Bronchial epithelial cell (primary cell): ENCODE data around the gene SLC13A5. TPM values are rescaled to one million over a fixed set of nuclear protein-coding genes. Genes with fewer than 3 reads are reported as not detected.
A peak's percentile ranks its signal among the peaks of the same experiment; 100 is the strongest.
"Not testable (repeated sequence)": the region's sequence is repeated elsewhere in the genome, so short reads cannot be mapped to it uniquely, and the experiment has no call there.

Experiments used
- DNase-seq: peaks from one replicate; pipeline ENCODE4 v3.0.0-alpha.2; 2010; ENCODE audit warnings: low read depth
- FAIRE-seq: peaks from 2 replicates; lab custom pipeline; 2011; peaks lifted over from hg19 to GRCh38; lab: Jason Lieb, UNC
- H3K27me3 ChIP-seq: 2 replicates; pipeline ENCODE4 v1.5.1; 2011; ENCODE audit warnings: low read length; ENCODE audit not compliant: control insufficient read depth, insufficient read depth
- H3K36me3 ChIP-seq: 2 replicates; pipeline ENCODE4 v1.5.1; 2011; ENCODE audit warnings: low read length; ENCODE audit not compliant: control insufficient read depth, insufficient read depth
- H3K4me3 ChIP-seq: 2 replicates; pipeline ENCODE4 v1.5.1; 2011; ENCODE audit warnings: mild to moderate bottlenecking, low read depth, low read length, control low read depth
- total RNA-seq: library from RNA; depleted of rRNA; stranded (reverse); fragments of >200 nt; gene quantifications from 2 replicates; pipeline ENCODE4 v1.2.1, GENCODE V29; 2014
- TF ChIP-seq, protein P1 (sequence below): IDR thresholded peaks from 2 replicates; pipeline ENCODE4 v1.5.1; 2011; ENCODE audit warnings: mild to moderate bottlenecking, moderate library complexity, low read length, control low read depth, inconsistent platforms; ENCODE audit not compliant: insufficient read depth, severe bottlenecking

Gene SLC13A5
- total RNA-seq, 1 donor from 2014 or later, result 0.53 TPM

DNA sequence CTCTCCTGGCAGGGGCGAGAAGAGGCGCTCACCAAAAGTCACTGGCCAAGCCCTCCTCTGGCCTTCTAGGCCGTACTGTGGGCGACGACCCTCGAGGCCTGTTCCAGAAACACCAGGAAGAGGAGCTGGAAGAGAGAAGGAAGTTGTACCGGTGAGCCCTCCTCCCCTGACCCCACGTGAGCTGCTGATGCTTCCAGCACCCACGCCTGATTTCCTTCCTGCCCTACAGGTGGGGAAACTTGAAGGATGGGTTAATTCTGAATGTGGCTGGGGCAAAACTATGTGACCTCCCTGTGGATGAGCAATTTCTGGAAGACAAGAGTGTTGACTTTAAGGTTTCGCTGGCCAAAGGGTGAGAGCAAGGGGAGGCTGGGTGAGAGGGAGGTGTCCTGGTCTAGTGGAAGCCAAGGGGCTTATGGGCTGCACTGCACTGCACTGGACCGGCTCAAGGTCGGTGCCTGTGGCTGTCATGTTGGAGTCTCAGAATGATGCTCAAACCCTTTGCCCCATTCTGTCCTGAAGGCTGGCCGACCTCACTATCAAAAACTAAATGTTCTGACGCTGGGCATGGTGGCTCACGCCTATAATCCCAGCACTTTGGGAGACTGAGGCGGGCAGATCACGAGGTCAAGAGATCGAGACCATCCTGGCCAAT lies 55.4 kb downstream of the SLC13A5 start:
- FAIRE-seq (peak; percentile 89), DNase-seq (no peak)
- no peaks in the 10 kb centered on the region for H3K36me3 ChIP-seq
- no peaks in the 10 kb centered on the region for H3K27me3 ChIP-seq
- H3K4me3 ChIP-seq, result peak overlapping the region; percentile 41
- TF ChIP-seq, protein P1, sequence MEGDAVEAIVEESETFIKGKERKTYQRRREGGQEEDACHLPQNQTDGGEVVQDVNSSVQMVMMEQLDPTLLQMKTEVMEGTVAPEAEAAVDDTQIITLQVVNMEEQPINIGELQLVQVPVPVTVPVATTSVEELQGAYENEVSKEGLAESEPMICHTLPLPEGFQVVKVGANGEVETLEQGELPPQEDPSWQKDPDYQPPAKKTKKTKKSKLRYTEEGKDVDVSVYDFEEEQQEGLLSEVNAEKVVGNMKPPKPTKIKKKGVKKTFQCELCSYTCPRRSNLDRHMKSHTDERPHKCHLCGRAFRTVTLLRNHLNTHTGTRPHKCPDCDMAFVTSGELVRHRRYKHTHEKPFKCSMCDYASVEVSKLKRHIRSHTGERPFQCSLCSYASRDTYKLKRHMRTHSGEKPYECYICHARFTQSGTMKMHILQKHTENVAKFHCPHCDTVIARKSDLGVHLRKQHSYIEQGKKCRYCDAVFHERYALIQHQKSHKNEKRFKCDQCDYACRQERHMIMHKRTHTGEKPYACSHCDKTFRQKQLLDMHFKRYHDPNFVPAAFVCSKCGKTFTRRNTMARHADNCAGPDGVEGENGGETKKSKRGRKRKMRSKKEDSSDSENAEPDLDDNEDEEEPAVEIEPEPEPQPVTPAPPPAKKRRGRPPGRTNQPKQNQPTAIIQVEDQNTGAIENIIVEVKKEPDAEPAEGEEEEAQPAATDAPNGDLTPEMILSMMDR, result no peak

- not testable (repeated sequence) for DNase-seq, H3K36me3 ChIP-seq, H3K27me3 ChIP-seq, FAIRE-seq
- H3K4me3 ChIP-seq, result peak overlapping the region; percentile 41
These were observed 56.2 kb downstream of the SLC13A5 start for GRCh38 chr17:6656797-6657632.

GRCh38 chr17:6655732-6656361 lies 57.3 kb downstream of the SLC13A5 start:
- H3K27me3 ChIP-seq, FAIRE-seq, H3K36me3 ChIP-seq, DNase-seq: not testable (repeated sequence)
- peak overlapping the region; percentile 50 for H3K4me3 ChIP-seq

DNA sequence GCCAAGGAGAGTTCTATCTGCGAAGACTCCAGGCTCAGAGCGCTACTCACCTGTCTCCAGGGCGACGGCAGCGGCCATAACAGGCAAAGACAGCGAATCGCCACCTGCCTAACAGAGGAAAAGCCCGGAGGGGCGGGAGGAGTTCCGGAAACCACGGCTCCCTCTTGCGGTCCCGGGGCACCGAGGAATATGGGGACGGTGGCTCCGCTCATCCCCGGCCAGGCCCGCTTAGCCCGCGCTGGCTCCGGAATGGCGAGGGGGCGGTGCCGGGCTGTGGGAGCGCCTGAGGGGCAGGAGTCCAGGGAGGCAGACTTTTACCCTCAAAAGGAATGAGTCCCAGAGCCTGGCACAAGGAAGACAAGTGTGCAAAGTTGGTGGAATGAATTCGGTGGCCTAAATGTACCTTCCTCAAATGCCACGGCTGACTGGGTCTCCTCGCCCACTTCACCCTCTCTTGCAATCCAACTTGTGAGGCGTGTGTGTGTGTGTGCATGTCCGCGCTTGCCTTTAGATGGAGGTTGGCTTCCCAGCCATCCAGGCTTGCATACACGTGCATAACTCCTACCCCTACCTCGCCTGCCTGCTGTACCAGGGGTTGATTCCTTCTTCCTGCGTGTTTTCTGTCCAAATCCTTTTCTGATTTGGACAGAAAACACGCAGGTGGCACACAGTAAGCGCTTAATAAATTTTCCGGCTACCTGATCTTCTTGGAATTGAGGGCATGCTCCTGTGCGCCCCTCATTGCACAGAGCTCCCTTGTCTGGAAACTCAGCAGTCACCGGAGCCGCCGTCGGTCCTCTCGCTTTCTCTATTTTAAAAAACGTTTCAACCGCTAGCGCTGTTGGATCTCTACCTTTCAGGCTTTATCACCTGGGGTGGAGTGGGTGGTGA lies 58.1 kb downstream of the SLC13A5 start:
- DNase-seq (peak; percentile 84), FAIRE-seq (peak; percentile 80)
- TF ChIP-seq, protein P1, result no peak
- no peaks in the 10 kb centered on the region for H3K36me3 ChIP-seq
- peak overlapping the region; percentile 50 for H3K4me3 ChIP-seq
- H3K27me3 ChIP-seq, result no peaks in the 10 kb centered on the region

DNA sequence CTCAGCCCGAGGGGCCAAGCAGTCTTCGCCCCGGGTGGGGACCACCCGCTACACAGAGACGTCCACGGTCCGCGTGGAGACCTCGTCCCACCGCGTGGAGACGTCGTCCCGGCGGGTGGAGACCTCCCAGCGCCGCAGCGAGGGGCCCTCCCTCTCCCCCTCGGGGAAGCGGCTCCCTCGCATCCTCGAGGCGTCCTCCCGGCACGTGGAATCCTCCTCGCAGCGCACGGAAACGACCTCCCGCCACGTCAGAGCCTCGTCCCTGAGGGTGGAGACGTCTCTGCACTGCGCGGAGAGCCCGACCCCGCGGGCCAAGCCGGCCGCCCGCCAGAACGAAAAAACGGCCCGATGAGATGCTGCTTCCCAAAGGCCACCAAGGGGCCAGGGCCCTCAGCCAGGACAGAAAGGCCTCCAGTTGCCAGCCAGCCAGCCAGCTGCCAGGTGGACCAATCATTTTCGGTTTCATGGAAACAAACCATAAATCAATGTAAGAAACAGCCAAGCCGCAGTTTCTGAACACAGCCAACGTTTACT lies 61.2 kb downstream of the SLC13A5 start:
- TF ChIP-seq, protein P1, result no peak
- Histone ChIP-seq H3K36me3 (no peaks in the 10 kb centered on the region), H3K27me3 (no peaks in the 10 kb centered on the region), H3K4me3 (peak overlapping the region; percentile 72)
- DNase-seq, result no peak
- no peak for FAIRE-seq

- TF ChIP-seq, protein P1, result no peak
- no peaks in the 10 kb centered on the region for H3K36me3 ChIP-seq
- no peak for FAIRE-seq
- H3K27me3 ChIP-seq, result no peaks in the 10 kb centered on the region
- H3K4me3 ChIP-seq, result peak within 1 kb of the TSS; percentile 72
- peak; percentile 80 for DNase-seq
These were observed 61.7 kb downstream of the SLC13A5 start, which contains the start of the genes C17orf100 and MED31 for GRCh38 chr17:6651354-6651918. C17orf100 (plus strand) TSS chr17:6651762; CDS start chr17:6651914, 152 bp downstream. MED31 (minus strand) TSS chr17:6651605; CDS start chr17:6651528, 77 bp downstream.
